Spinal cord (tissue), 10 donors: ENCODE measurements around the gene RIPOR3. TPM values are rescaled to one million over a fixed set of nuclear protein-coding genes. Genes with fewer than 3 reads are reported as not detected.

ENCODE experiments used
- DNase-seq, 6 donors: peaks; one replicate each; pipeline versions ENCODE4 v3.0.0 to v3.0.0-alpha.2; 2013 to 2015; ENCODE audit warnings: low spot score in 6 of 6, low read depth in 4 of 6
- H3K27ac ChIP-seq: one replicate; pipeline ENCODE4 v1.5.1; 2013; ENCODE audit warnings: low read depth, low read length, control low read depth
- H3K27me3 ChIP-seq: one replicate; pipeline ENCODE4 v1.6.1; 2013; ENCODE audit warnings: low read length; ENCODE audit not compliant: control insufficient read depth, insufficient read depth
- H3K36me3 ChIP-seq: one replicate; pipeline ENCODE4 v1.6.1; 2013; ENCODE audit warnings: low read length; ENCODE audit not compliant: control insufficient read depth, insufficient read depth
- H3K4me1 ChIP-seq: one replicate; pipeline ENCODE4 v1.6.1; 2013; ENCODE audit warnings: low read length; ENCODE audit not compliant: control insufficient read depth, insufficient read depth
- H3K4me3 ChIP-seq: one replicate; pipeline ENCODE4 v1.5.1; 2013; ENCODE audit warnings: low read depth, low read length, control low read depth
- H3K9me3 ChIP-seq: one replicate; pipeline ENCODE4 v1.6.1; 2013; ENCODE audit warnings: low read length; ENCODE audit not compliant: control insufficient read depth, insufficient read depth
- whole genome bisulfite sequencing: methylation state at CpG from one replicate; pipeline ENCODE4 v1.1.5; 2013; ENCODE audit warnings: missing lambda C conversion rate; ENCODE audit not compliant: insufficient coverage; 5-methylcytosine and 5-hydroxymethylcytosine counted together
- polyA plus RNA-seq, 2 donors: library from polyadenylated mRNA; unstranded; fragments of 120-200 nt; gene quantifications; one replicate each; pipeline ENCODE4 v1.2.1, GENCODE V29; 2013; ENCODE audit not compliant: insufficient read length in 2 of 2
- total RNA-seq, 2 donors: library from RNA; depleted of rRNA in 1 of 2; stranded (reverse); fragments of 120-200 nt in 1 of 2; fragments of >200 nt in 1 of 2; gene quantifications; one replicate each; pipeline versions ENCODE4 v1.2.3 to v1.2.4, GENCODE V29; 2013 to 2014
- donor health status: healthy.

Gene RIPOR3
- total and polyA plus RNA-seq, 4 donors = 2.7 to 9.3 (median 7.0) TPM

DNA sequence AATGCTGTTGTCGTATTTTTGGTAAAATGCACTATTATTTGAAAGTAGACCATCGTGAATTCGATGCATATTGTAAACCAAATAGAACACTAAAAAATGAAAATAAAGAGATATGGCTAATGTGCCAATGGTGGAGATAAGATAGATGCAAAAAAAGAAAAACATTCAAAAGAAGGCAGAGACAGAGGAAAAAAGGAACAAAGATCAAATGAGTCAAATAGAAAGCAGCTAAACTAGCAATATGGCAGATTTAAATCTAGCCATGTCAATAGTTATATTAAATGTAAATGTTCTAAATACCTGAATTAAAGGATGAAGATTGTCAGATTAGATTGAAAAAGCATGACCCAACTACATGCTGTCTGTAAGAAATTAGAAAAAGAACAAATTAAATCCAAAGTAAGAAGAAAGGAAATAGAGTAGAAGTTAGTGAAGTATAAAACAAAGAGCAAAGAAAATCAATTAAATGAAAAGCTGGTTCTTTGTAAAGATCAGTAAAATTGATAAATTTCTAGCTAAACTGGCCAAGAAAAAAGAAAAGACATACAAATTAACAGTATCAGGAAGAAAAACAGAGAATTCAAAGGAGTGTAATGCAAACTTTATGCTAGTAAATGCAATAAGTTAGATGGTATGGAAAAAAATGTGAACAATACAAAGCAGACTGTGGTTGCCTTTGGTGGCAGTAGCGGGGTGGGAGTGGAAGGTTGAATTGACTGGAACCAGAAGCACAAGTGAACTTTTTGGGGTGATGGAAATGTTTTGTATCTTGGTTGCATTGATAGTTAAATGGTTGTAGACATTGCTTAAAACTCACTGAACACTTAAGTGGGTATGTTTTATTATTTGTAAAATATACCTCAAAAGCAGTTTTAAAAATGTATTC, 136.4 kb downstream of the RIPOR3 start:
- no peak overlapping the region for H3K27ac ChIP-seq
- no peaks in the 10 kb centered on the region for H3K27me3 ChIP-seq
- no peak for DNase-seq
- H3K9me3 ChIP-seq = peaks cover 2% of the 10 kb centered on the region
- WGBS = no CpG with 5 or more reads among the region's 4 CpGs
- no peaks in the 10 kb centered on the region for H3K36me3 ChIP-seq
- no peaks in the 10 kb centered on the region for H3K4me1 ChIP-seq
- no peak overlapping the region for H3K4me3 ChIP-seq

DNA sequence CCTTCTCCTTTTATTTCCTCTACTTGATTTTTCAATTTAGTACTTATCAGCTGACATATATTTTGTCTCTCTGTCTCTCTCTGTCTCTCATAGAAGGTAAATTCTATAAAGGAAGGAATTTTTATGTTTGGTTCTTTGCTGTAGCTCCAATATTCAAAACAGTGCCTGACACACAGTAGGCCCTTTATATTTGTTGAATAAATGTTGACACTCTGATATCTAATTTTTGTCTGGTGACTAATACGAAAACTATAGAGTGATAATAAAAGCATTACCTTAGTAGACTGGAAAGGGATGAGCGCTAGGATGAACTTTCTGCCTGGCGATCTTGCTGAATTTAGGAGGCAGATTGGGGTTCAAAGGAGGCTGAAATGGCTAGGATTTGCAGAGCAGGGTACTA, 138.4 kb downstream of the RIPOR3 start:
- Histone ChIP-seq H3K4me1 (peaks cover 2% of the 10 kb centered on the region), H3K36me3 (peaks cover 5% of the 10 kb centered on the region), H3K4me3 (no peak overlapping the region), H3K9me3 (peaks cover 2% of the 10 kb centered on the region), H3K27me3 (no peaks in the 10 kb centered on the region), H3K27ac (no peak overlapping the region)
- WGBS = 100% methylated on average over 3 of the region's 3 CpGs
- no peak for DNase-seq

GRCh38 chr20:50551288-50551687, 140.1 kb downstream of the RIPOR3 start:
- WGBS = no CpG with 5 or more reads among the region's 4 CpGs
- Histone ChIP-seq H3K4me1 (peaks cover 2% of the 10 kb centered on the region), H3K4me3 (no peak overlapping the region)

DNA sequence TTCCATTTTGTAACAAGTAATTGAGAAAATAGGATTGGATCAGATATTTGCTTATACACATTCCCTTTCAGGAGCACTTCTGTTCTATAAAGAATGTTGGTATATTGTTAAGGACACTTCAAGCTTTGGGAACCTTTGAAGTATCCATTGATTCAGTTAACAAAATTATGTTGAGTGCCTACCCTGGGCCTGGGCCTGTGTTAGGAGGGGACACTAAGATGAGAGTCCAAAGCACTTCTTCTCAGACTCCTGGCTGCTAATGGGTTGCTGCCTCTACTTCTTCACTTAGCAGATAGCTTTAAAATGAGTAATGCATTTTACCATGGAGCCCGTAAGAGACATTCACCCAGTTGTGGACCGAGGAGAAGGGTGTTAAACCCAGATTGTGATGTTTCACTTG, 140.8 kb downstream of the RIPOR3 start:
- DNase-seq = no peak
- Histone ChIP-seq H3K4me3 (no peak overlapping the region), H3K27ac (no peak overlapping the region), H3K36me3 (peaks cover 5% of the 10 kb centered on the region), H3K4me1 (peaks cover 2% of the 10 kb centered on the region), H3K9me3 (peaks cover 2% of the 10 kb centered on the region), H3K27me3 (no peaks in the 10 kb centered on the region)
- no CpG with 5 or more reads among the region's 2 CpGs for WGBS

More at GRCh38 chr20:50551288-50551687, 140.1 kb downstream of the RIPOR3 start:
- no peak overlapping the region for H3K27ac ChIP-seq
- peaks cover 2% of the 10 kb centered on the region for H3K9me3 ChIP-seq
- peaks cover 5% of the 10 kb centered on the region for H3K36me3 ChIP-seq
- DNase-seq = no peak
- no peaks in the 10 kb centered on the region for H3K27me3 ChIP-seq

- no peak overlapping the region for H3K4me3 ChIP-seq
- 90% methylated on average over 3 of the region's 5 CpGs for WGBS
Measured at GRCh38 chr20:50548396-50548795, 142.9 kb downstream of the RIPOR3 start.

DNA sequence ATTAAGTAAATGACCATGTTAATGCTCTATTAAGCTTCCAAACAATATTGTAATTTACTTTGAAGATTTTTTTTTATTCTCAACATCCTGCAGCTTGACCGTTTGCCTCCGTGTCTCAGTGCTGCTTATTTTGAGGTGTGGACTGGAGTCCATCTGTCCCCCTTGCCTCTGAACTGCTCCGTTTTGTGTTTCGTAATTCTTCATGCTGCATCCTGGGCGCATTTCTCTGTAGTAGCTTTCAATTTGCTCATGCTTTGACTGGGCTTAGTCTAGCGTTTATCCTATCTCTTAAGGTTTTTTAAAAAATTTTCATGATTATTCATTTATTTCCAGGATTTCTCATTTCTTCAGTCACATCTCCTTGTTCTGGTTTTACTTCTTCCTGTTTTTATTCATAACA, 143.4 kb downstream of the RIPOR3 start:
- peaks cover 5% of the 10 kb centered on the region for H3K36me3 ChIP-seq
- no peaks in the 10 kb centered on the region for H3K27me3 ChIP-seq
- no peak overlapping the region for H3K4me3 ChIP-seq
- no peaks in the 10 kb centered on the region for H3K9me3 ChIP-seq
- peaks cover 2% of the 10 kb centered on the region for H3K4me1 ChIP-seq
- 71% methylated on average over 5 of the region's 6 CpGs for WGBS
- no peak overlapping the region for H3K27ac ChIP-seq
- no peak for DNase-seq

More at GRCh38 chr20:50548396-50548795, 142.9 kb downstream of the RIPOR3 start:
- no peak for DNase-seq
- Histone ChIP-seq H3K9me3 (no peaks in the 10 kb centered on the region), H3K4me1 (peaks cover 2% of the 10 kb centered on the region), H3K27me3 (no peaks in the 10 kb centered on the region), H3K36me3 (peaks cover 5% of the 10 kb centered on the region), H3K27ac (no peak overlapping the region)

DNA sequence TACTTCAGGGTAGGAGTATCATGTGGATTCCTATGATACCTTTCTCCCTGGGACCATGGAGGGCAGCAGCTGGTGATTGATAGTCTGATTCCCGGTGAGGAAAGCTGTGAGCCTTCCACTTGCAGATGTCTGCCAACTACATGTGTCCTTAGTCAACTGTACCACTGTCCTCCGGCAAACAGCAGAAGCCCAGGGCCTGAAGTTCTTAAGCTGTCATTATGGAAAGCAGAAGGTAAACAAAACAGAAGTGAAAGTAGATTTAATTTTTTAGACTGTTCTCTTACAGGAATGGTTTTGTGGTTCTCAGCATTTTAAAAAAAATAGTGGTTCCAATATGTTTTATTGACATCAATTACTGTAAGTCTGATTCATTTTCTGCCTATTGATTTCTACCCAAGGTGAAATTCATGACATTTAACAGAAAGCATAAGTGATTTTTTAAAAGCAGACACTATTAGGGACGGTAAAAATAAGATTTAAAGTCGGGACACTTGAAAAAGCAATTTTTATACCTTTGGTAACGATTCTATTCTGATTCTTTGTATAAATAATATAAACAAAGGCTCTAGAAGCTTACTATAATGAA, 144.5 kb downstream of the RIPOR3 start:
- no CpG with 5 or more reads among the region's 5 CpGs for WGBS
- Histone ChIP-seq H3K4me1 (peaks cover 2% of the 10 kb centered on the region), H3K27ac (no peak overlapping the region), H3K36me3 (peaks cover 5% of the 10 kb centered on the region), H3K4me3 (no peak overlapping the region), H3K27me3 (no peaks in the 10 kb centered on the region), H3K9me3 (no peaks in the 10 kb centered on the region)
- DNase-seq = no peak

- Histone ChIP-seq H3K36me3 (peaks cover 7% of the 10 kb centered on the region), H3K27ac (no peak overlapping the region), H3K27me3 (no peaks in the 10 kb centered on the region), H3K4me3 (no peak overlapping the region), H3K4me1 (peaks cover 2% of the 10 kb centered on the region), H3K9me3 (no peaks in the 10 kb centered on the region)
- WGBS = 88% methylated on average over 3 of the region's 5 CpGs
- no peak for DNase-seq
Measured at GRCh38 chr20:50545126-50545525, 146.2 kb downstream of the RIPOR3 start.

GRCh38 chr20:50543326-50543725, 148.0 kb downstream of the RIPOR3 start:
- Histone ChIP-seq H3K27me3 (no peaks in the 10 kb centered on the region), H3K36me3 (peaks cover 3% of the 10 kb centered on the region), H3K4me1 (no peaks in the 10 kb centered on the region), H3K4me3 (no peak overlapping the region), H3K9me3 (no peaks in the 10 kb centered on the region), H3K27ac (no peak overlapping the region)
- no peak for DNase-seq
- no CpG with 5 or more reads among the region's 5 CpGs for WGBS

- no peaks in the 10 kb centered on the region for H3K4me1 ChIP-seq
- no peaks in the 10 kb centered on the region for H3K27me3 ChIP-seq
- no peaks in the 10 kb centered on the region for H3K9me3 ChIP-seq
- H3K27ac ChIP-seq = no peak overlapping the region
- DNase-seq = no peak
- WGBS = 90% methylated on average over 3 of the region's 5 CpGs
- peaks cover 2% of the 10 kb centered on the region for H3K36me3 ChIP-seq
- H3K4me3 ChIP-seq = no peak overlapping the region
Measured at GRCh38 chr20:50541606-50542041, 149.7 kb downstream of the RIPOR3 start.
